ENCODE measurements around the gene FOXC2. TPM values are rescaled to one million over a fixed set of nuclear protein-coding genes. Genes with fewer than 3 reads are reported as not detected.

Gene FOXC2
- polyA plus RNA-seq, 1 of the 3 experiments (the other 2 are of a cell fraction) = 1.3 TPM

DNA sequence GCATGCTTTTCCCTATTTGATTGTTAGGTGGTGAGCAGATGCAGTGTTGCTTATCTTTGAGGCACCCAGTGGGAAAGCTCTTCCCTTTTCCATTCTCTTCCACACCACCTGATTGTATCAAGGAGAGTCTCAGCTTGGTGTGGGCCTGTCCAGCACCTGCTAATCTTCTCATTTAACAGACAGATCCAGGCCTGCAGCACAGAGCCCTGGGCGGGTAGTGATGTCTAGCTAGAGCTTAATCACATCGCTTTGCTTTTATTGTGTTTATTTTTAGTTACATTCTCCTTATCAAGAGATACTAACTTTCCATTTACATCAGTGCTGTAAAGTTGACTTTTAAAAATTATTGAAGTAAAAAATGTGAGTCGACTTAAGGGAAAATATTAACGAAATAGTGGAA, 35.9 kb downstream of the FOXC2 start:
- H3K9ac ChIP-seq = no peak overlapping the region
- H2AFZ ChIP-seq (ENCODE audit: low read depth) = peak overlapping the region; percentile 57; the same call in 1 of the 2 replicates
- TF ChIP-seq TCF12 (IDR thresholded peaks at IDR 0.05) (no peak), MEF2A (IDR thresholded peaks at IDR 0.05; ENCODE audit: borderline replicate concordance, low read depth) (no peak), GATA2 (CRISPR knock-in tag; IDR thresholded peaks at IDR 0.05) (no peak), NRF1 (IDR thresholded peaks at IDR 0.05; ENCODE audit: low read depth, low read length) (no peak), POLR2AphosphoS5 (IDR thresholded peaks at IDR 0.05; ENCODE audit: low read depth, low read length) (no peak), EP300 (IDR thresholded peaks at IDR 0.05; ENCODE audit: borderline replicate concordance in 1 of 2, low read depth in 1 of 2, low read length in 1 of 2) (no peak), TEAD4 (IDR thresholded peaks at IDR 0.05; ENCODE audit: borderline replicate concordance, insufficient read depth) (no peak), CHD2 (IDR thresholded peaks at IDR 0.05; ENCODE audit: low read length, partially characterized antibody) (no peak), MXI1 (IDR thresholded peaks at IDR 0.05; ENCODE audit: low read depth, low read length) (no peak)
- TF ChIP-seq, protein P1, sequence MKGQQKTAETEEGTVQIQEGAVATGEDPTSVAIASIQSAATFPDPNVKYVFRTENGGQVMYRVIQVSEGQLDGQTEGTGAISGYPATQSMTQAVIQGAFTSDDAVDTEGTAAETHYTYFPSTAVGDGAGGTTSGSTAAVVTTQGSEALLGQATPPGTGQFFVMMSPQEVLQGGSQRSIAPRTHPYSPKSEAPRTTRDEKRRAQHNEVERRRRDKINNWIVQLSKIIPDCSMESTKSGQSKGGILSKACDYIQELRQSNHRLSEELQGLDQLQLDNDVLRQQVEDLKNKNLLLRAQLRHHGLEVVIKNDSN (IDR thresholded peaks at IDR 0.05; ENCODE audit: borderline replicate concordance, low read depth) = no peak
- TF ChIP-seq, protein P2, sequence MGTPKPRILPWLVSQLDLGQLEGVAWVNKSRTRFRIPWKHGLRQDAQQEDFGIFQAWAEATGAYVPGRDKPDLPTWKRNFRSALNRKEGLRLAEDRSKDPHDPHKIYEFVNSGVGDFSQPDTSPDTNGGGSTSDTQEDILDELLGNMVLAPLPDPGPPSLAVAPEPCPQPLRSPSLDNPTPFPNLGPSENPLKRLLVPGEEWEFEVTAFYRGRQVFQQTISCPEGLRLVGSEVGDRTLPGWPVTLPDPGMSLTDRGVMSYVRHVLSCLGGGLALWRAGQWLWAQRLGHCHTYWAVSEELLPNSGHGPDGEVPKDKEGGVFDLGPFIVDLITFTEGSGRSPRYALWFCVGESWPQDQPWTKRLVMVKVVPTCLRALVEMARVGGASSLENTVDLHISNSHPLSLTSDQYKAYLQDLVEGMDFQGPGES (IDR thresholded peaks at IDR 0.05; ENCODE audit: low read depth, low read length) = no peak
- TF ChIP-seq, protein P3, sequence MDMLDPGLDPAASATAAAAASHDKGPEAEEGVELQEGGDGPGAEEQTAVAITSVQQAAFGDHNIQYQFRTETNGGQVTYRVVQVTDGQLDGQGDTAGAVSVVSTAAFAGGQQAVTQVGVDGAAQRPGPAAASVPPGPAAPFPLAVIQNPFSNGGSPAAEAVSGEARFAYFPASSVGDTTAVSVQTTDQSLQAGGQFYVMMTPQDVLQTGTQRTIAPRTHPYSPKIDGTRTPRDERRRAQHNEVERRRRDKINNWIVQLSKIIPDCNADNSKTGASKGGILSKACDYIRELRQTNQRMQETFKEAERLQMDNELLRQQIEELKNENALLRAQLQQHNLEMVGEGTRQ (IDR thresholded peaks at IDR 0.05; ENCODE audit: borderline replicate concordance, low read depth, low read length) = no peak
- no peaks in the 10 kb centered on the region for H3K79me2 ChIP-seq (ENCODE audit: insufficient read depth)
- H3K27me3 ChIP-seq (ENCODE audit: insufficient read depth) = no peaks in the 10 kb centered on the region
- peaks cover 2 to 4% of the 10 kb centered on the region in 2 experiments; a peak in 2 of 4 replicates for H3K4me1 ChIP-seq (ENCODE audit: control insufficient read depth in 1 of 2, insufficient read depth in 2 of 2, low read depth in 1 of 2, low read length in 1 of 2)
- ChIA-PET CTCF (no interaction called here), POLR2A (no interaction called here)
- H3K4me2 ChIP-seq = no peak overlapping the region; the same call in 1 of the 2 replicates
- no peak overlapping the region for H3K4me3 ChIP-seq (ENCODE audit: low read depth in 2 of 2, low read length in 1 of 2)
- no peaks in the 10 kb centered on the region for H3K9me2 ChIP-seq
- H3K9me3 ChIP-seq = no peaks in the 10 kb centered on the region
- no peak overlapping the region for H3K27ac ChIP-seq (ENCODE audit: low read depth in 2 of 2, low read length in 1 of 2)
- peaks cover 14% of the 10 kb centered on the region for H3F3A ChIP-seq (replicated peaks; ENCODE audit: insufficient read depth)
- 25% methylated on average over 4 of the region's 4 CpGs for WGBS (ENCODE audit: low lambda C conversion rate)
- no peaks in the 10 kb centered on the region for H4K20me1 ChIP-seq (ENCODE audit: insufficient read depth)
- no peaks in the 10 kb centered on the region for H3K36me3 ChIP-seq (replicated peaks in 1 of 2; ENCODE audit: control insufficient read depth in 1 of 2, insufficient read depth in 2 of 2, low read length in 1 of 2)
- no peak for DNase-seq

DNA sequence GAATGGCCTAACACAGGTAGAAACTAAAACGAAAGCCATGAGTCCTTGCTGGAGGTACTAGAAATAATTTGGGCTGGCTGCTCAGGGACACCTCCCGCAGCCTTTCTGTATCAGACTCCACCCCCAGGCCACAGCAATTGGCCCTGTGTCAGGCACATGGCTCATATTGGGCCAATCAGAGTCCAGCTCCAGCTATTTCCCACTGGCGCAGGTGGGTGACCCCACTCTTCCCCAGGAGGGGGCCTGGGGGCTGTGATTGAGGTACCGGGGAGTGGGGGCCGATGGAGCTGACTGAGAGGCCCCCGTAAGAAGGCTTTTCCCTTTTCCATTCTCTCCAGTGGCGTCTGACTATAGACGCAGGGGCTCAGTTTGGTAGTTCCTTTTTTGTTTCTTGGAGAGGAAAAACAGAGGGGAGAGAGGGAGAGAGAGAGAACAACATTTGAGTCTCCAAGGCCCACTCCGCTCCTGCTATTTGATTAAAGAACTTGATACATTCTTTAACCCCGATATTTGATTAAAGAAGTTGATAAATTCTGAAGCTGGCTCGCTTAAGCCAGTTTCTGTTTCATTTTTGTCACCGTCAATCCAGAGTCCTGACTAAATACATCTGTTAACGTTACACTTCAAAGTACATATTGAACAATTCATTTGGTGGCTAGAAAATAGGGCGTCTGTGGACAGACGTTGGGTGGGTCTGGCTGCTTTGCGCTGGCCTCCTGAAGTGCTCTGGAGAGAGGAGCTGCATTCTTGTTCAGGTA, 38.0 kb downstream of the FOXC2 start:
- H3K9me2 ChIP-seq = no peaks in the 10 kb centered on the region
- no peaks in the 10 kb centered on the region for H3K27me3 ChIP-seq (ENCODE audit: insufficient read depth)
- no peaks in the 10 kb centered on the region for H4K20me1 ChIP-seq (ENCODE audit: insufficient read depth)
- DNase-seq = no peak
- CTCF ChIA-PET = interaction anchor here (0.9 kb wide), 1 partner anchor 10 kb away, joined by 3 read pairs; no protein-coding TSS in a partner anchor
- H3K36me3 ChIP-seq (replicated peaks in 1 of 2; ENCODE audit: control insufficient read depth in 1 of 2, insufficient read depth in 2 of 2, low read length in 1 of 2) = no peaks in the 10 kb centered on the region
- H3K4me1 ChIP-seq (ENCODE audit: control insufficient read depth in 1 of 2, insufficient read depth in 2 of 2, low read depth in 1 of 2, low read length in 1 of 2) = peaks cover 0 to 7% of the 10 kb centered on the region in 2 experiments; a peak in 3 of 4 replicates
- no peak overlapping the region for H3K27ac ChIP-seq (ENCODE audit: low read depth in 2 of 2, low read length in 1 of 2)
- no peak overlapping the region for H3K4me2 ChIP-seq
- 45% methylated on average over 16 of the region's 16 CpGs for WGBS (ENCODE audit: low lambda C conversion rate)
- peaks cover 24% of the 10 kb centered on the region for H3F3A ChIP-seq (replicated peaks; ENCODE audit: insufficient read depth)
- peak overlapping the region; percentile 24; the same call in 1 of the 2 replicates for H2AFZ ChIP-seq (ENCODE audit: low read depth)
- no peak overlapping the region for H3K9ac ChIP-seq
- H3K79me2 ChIP-seq (ENCODE audit: insufficient read depth) = no peaks in the 10 kb centered on the region
- no peak overlapping the region for H3K4me3 ChIP-seq (ENCODE audit: low read depth in 2 of 2, low read length in 1 of 2)
- POLR2A ChIA-PET = no interaction called here
- H3K9me3 ChIP-seq = no peaks in the 10 kb centered on the region
- TF ChIP-seq CHD2 (IDR thresholded peaks at IDR 0.05; ENCODE audit: low read length, partially characterized antibody) (no peak), FOXM1 (IDR thresholded peaks at IDR 0.05; ENCODE audit: low read depth) (no peak), FOSL2 (IDR thresholded peaks at IDR 0.05; ENCODE audit: borderline replicate concordance, low read depth) (no peak), TAF1 (IDR thresholded peaks at IDR 0.05; ENCODE audit: borderline replicate concordance, low read depth, low read length) (no peak), SMC3 (IDR thresholded peaks at IDR 0.05; ENCODE audit: low read depth, low read length) (no peak), EP300 (IDR thresholded peaks at IDR 0.05; ENCODE audit: borderline replicate concordance in 1 of 2, low read depth in 1 of 2, low read length in 1 of 2) (no peak), POLR2AphosphoS5 (IDR thresholded peaks at IDR 0.05; ENCODE audit: low read depth, low read length) (no peak), NFIC (IDR thresholded peaks at IDR 0.05; ENCODE audit: borderline replicate concordance) (no peak), TEAD4 (IDR thresholded peaks at IDR 0.05; ENCODE audit: borderline replicate concordance, insufficient read depth) (no peak), RAD21 (IDR thresholded peaks at IDR 0.05; ENCODE audit: low read length) (no peak)
- TF ChIP-seq, protein P4, sequence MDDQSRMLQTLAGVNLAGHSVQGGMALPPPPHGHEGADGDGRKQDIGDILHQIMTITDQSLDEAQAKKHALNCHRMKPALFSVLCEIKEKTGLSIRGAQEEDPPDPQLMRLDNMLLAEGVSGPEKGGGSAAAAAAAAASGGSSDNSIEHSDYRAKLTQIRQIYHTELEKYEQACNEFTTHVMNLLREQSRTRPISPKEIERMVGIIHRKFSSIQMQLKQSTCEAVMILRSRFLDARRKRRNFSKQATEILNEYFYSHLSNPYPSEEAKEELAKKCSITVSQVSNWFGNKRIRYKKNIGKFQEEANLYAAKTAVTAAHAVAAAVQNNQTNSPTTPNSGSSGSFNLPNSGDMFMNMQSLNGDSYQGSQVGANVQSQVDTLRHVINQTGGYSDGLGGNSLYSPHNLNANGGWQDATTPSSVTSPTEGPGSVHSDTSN (IDR thresholded peaks at IDR 0.05) = no peak
- TF ChIP-seq, protein P5, sequence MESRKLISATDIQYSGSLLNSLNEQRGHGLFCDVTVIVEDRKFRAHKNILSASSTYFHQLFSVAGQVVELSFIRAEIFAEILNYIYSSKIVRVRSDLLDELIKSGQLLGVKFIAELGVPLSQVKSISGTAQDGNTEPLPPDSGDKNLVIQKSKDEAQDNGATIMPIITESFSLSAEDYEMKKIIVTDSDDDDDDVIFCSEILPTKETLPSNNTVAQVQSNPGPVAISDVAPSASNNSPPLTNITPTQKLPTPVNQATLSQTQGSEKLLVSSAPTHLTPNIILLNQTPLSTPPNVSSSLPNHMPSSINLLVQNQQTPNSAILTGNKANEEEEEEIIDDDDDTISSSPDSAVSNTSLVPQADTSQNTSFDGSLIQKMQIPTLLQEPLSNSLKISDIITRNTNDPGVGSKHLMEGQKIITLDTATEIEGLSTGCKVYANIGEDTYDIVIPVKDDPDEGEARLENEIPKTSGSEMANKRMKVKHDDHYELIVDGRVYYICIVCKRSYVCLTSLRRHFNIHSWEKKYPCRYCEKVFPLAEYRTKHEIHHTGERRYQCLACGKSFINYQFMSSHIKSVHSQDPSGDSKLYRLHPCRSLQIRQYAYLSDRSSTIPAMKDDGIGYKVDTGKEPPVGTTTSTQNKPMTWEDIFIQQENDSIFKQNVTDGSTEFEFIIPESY (IDR thresholded peaks at IDR 0.05; ENCODE audit: borderline replicate concordance, low read depth) = no peak

Data from SK-N-SH (cell line).